ENCODE measurements around the gene HOMER3.

The HOMER3 gene

DNA sequence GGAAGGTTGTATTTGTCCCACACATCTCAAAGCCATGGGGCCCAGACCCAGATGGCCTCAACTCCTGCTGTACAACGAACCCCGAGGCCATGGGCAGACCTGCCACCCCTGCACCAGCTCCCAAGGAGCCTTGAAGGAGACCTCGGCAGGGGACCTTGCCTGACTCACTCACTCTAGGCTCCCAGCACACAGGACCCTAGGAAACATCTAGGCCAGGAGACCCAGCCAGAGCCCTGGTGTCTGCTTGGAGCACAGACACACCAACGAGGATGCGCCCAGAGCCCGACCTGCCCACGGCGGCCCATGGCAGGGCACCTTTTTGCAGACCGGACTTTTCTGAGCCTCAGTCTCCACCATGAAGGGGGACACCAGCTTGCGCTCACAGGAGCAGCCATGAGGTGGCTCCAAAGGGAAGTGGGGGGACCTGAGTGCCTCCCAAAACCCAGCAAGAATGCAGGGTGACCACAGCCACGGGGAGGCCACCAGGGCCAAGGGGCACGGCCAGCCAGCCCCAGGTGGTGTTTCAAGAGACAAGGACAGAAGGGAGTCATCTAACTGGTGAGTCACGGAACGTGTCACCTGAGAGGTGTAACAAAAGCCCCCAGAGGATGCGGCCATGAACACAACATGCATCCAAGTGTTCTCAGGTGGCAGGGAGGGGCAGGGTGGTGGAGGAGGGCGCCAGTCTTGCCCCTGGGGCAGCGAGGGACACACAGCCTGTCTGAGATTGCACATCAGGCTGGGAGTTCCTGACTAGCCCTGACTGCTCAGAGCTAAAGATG is 40.1 kb downstream of the HOMER3 start:
- DNase-seq (ENCODE audit: low read depth), result no peak

DNA sequence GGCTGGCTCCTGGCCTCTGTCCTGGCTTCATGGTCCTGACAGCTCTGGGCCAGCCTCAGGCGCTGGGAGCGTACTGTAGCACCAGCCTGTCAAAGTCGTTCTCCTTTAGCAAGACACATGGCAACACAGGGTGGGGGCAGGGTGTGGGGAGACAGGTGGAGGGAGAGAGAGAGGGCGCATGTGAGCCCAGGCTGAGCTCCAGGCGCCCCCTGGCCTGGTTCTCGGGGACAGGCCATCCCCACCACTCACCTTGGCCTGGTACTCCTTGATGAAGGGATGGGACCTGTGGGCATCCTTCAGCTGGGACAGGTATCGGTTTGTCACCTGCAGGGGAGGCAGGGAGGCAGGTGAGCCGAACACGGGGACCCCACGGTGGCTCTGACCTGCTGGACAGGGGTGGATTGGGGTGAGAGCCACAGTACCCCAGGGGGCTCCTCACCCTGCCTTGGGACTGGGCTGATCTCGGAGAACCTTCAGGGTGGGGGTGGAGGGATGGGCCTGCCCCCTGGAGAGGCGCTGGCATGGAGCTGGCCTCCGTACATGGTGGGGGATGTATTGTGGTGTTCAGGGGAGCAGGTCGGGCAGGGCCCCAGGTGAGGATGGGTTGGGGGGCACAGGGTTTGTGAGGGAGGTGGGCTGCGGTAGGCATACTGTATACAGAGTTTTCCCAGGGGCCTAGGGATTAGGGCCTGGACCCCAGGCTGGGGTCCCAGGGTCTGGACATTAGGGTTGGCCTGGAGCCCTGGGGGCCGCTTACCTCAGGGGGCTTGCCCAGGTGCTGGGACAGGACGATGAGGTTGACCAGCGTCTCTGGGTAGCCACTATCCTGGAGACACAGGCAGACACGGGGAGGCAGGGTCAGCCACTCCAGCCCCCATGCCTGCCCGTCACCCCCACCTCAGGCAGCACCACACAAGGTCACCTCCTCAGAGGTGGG is 41.1 kb downstream of the HOMER3 start:
- DNase-seq (ENCODE audit: low read depth), result no peak

DNA sequence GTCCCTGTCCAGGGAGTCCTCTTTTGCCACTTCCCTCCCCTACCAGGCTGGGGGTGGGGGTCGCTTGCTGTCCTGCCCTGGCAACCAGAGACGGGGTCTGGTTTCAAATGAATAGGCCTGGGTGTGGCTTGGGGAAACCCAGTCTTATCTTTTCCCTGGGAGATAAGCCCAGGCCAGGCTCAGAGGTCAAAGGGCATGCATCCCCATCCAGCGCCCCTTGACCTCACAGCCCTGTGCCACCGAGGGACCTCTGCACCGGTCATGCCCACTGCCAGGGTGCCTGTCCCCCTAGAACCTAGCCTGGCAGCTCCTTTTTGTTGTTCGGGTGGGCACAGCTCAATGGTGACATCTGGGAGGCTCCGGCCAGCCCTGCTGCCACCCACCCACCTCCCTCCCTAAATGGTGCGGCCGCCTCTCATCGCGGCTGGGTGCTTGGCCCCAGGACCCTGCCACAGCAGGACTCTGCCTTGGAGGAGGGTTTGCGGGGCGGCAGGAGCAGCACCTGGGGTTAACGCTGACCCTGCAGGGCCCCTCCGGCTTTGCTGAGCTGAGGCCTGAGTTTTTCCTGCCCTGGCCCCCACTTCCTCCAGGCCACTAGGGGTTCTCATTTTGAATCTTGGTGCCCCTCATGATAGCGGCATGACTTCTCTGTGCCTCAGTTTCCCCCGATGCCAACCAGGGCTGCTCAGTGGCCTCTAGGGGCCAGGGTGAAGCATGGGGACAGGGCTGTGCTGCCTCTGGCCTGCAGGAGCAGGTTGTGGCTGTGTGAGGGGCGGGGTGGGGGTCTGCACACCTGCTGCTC is 42.2 kb downstream of the HOMER3 start:
- DNase-seq (ENCODE audit: low read depth), result no peak

DNA sequence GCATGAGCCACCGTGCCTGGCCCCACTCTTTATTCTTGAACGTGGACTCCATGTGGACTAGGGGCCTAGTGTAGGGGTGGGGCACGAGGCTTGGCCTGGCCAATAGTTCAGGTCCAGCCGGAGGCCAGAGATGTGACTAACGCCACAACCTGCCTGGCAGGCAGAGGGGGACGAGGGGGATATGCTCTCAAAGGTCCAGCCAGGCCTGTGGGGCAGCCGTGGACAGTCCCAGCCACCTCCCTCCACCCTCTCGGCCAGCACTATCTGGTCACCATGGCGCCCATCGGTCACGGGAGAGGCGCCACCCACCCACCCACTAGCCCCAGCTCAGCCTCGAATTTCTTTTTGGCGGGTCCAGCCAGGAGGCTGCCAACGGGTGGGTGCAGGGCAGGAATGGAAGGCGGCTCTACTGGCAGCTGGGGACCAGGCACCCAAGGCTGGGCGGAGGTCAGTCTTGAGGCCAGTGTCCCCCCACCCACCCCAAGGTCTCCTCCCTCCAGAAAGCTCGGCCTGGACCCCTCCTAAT is 42.9 kb downstream of the HOMER3 start:
- DNase-seq (ENCODE audit: low read depth), result no peak

DNA sequence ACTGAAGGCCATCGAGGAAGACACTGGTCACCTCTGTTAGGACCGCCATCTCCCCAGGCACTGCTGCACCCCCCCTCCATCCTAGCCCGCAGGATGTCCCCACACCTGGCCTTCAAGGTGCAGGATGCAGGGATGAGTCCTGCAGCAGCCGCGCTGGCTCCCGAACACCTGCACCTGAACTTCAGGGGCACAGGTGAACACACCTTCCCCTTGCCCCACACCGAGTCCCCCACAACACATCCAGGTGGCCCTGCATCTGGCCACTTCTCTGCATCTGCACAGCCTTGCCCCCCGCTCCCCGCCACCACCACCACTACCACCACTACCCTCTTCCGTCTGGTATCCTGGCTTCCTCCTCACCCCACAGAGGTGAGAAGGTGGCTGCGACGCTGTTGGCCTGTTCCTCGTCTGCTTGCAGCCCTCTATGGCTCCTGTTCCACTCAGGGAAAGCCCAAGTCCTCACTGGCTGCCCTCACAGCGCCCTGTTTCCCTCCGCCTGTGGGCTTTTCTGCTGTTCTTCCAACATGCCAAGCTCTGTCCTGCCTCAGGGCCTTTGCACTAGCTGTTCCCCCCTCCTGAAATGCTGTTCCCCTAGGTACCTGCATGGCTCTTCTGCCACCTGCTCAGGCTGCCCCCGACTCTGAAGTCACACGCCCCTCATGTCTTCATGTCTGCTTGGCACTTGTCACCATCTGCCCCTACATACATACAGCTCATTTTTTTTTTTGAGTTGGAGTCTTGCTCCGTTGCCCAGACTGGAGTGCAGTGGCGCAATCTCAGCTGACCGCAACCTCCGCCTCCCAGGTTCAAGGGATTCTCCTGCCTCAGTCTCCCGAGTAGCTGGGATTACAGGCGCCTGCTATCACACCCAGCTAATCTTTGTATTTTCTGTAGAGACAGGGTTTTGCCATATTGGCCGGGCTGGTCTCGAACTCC is 43.7 kb downstream of the HOMER3 start:
- no peak for DNase-seq (ENCODE audit: low read depth)

DNA sequence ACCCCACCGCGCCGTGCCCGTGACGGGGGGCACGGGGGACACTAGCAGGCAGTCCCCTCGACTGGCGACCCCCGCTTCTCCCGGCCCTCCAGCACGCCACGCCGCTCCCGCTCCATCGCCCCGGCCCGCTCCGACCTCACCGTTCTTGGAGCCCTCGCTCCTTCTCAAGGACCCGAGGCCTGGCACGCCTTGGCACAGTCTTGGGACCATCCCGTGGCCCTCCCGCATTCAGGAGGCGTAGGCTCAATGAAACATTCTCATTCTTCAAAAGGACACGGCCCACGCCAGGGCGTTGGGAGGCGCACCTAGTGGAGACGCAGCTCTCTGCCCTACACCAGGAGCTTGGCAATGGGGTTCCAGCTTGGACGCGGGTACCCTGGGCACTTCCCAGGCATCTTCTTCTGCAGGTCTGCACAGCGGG is 44.6 kb downstream of the HOMER3 start:
- no peak for DNase-seq (ENCODE audit: low read depth)

DNA sequence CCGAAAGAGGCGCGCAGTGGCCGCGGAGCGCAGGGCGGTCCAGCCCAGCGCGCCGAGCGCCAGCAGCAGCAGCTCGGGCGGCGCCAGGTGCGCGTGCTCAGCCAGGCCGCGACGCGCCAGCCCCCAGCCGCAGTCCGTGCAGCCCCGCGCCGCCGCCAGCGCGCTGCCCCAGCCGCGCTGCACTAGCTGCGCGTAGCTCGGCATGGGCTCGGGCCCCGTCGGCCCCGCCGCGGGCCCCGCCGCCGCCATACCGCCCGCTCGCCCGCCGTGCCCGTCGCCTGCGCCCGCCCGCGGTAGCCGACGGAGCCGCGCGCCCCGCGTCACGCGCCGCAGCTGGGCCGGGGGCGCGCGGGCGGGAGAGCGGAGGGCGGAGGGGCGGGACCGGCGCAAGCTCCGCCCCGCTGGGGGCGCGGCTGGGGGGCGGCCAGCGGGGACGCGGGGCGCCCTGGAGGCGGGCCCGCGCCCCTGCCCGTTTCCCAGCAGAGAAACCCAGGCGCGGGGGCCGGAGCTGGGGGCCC is 45.1 kb downstream of the HOMER3 start, which contains the start of gene CERS1:
CERS1 (minus strand) TSS at position 335 of the 518 bp plus-strand sequence; CDS start at position 249, 86 bp downstream.
- DNase-seq (ENCODE audit: low read depth), result no peak

DNA sequence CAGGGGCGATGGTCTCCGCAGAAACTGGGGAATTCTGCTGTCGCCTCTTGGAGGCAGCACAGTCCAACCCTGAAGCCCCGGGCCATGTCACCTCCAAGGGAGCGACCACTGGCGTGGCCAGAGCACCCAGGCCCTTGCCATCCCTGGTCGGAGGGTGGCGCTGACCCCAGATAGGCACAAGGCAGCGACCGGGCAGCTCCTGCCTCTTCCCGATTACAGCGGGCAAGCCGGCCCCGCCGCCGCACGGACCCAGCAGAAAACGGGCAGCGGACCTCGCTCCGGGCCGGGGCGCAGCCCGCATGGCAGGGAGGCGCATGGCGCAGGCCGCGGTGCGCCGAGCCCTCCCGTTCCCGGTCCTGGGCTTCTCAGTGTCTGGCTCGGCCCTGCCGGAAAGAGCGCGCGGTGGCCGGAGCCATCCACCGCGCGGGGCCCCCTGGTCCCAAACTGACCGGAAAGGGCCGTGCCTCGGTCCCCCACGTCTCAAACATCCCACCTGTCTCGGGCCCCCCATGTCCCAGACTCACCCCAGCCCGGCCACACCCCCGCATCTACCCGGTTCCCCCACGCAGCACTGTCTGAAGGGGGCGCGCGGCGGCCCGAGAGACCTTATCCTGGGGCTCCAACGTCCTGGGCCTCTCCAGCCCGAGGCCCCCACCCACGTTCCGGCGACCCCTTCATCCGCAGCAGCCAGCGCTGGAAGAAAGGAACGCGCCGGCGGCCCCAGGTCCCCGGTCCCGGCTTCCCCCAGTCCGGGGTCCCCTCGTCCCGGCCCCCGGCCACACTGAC is 45.8 kb downstream of the HOMER3 start:
- no peak for DNase-seq (ENCODE audit: low read depth)

DNA sequence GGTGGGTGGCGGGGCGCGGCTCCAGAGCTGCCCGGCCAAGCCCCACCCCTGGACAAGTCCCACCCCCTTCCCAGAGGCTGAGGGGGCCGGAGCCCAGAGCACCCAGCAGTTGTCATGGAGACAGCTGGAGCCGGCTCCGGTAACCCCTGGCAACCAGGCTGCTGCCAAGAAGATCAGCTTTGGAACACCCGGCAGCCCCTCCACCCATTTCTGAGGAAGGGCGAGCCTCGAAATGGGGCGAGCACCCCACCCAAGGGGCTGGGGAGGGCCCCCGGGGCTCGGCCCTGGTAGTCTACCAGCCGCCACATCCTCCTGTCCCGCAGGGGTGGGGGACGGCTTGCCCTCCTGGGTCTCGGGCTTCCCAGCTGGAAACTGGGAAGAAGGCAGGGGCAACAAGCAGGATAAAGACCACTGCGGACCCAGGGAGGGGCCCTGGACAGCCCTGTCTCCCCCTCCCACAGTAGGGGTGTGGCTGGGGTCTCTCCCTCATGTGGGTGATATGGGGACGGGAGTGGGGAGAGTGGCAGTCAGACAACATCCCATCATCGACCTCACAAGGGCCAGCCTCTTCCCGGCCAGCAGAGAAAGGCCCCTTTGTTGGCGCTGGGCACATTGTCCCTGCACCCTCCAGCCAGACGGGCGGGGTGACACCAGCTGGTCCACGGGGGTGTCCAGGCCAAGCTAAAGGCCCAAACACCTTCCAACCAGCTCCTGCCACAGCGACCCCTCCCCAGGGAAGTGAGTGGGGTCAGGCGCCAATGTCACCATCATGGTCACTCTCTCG is 46.6 kb downstream of the HOMER3 start:
- DNase-seq (ENCODE audit: low read depth), result no peak

DNA sequence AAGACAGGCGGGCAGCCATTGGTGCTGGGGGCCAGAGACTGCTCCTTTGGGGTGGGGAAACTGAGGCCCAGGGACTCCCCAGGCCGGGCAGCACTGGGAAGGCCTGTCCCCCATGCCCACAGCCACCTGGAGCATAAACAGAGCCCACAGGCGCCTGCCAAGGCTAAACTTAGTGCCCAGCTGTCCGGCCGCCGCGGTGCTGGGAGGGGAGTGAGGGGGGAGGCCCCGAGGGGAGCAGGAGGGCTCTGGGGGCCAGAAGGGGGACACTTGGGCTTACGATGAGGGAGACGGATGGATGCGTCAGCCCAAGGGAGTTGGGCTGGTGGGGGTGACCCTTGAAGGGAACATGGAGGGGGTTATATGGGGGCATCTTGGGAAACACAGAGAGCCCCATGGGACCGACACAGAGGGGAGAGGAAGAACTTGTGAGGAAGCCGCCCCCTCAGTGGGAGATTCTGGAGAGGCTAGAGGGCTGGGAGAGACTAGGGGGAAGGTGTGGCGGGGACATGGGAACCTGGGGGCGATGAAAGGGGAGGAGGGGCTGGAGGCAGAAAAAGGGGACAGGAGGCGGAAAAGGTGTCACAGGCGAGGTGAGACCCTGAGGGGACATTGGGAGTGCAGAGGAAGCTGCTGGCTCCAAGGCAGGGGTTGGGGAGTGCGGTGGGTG is 47.3 kb downstream of the HOMER3 start:
- DNase-seq (ENCODE audit: low read depth), result no peak

DNA sequence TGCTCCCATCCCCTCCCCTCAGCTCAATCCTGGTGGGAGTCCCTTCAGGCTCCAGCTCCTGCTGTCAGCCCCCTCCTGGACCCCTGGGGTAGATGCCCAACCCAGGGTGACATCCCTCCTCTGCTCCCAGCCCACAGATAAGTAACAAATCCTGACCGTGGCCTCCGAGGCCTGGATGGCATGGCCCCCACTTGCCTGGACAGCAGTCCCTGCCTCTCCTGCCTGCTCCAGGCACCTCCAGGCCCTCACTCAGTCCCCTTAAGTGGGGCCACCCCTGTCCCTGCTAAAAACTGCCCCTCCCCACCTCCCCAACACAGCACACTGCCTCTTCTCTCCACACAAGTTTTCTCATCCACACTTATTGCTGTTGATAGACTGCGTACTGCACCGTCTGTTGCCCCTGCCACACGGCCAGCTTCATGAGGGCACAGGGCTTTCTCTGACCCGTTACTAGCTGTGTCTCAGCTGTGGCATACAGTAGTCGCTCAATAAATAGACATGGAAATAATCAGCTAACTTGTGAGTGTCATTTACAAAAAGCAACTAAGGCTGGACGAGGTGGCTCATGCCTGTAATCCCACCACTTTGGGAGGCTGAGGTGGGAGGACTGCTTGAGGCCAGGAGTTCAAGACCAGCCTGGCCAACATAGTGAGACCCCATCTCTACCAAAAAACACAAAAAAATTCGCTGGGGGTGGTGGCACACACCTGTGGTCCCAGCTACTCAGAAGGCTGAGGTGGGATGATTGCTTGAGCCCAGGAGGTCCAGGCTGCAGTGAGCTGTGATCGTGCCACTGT is 50.9 kb downstream of the HOMER3 start:
- no peak for DNase-seq (ENCODE audit: low read depth)

DNA sequence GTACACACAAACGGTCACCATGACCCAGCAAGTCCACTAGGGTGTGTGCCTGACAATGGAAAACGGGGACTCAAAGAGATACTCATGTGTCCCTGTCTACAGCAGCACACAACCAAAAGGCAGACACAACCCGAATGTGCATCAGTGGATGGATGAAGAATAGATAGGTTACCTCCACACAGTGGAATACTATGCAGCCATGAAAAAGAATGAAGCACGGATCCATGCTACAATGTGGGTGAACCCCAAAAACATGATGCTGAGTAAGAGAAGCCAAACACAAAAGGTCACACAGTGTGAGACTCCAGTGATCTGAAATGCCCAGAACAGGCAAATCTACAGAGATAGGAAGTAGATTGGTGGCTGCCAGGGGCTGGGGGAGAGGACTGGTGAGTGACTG is 54.0 kb downstream of the HOMER3 start:
- DNase-seq (ENCODE audit: low read depth), result no peak

DNA sequence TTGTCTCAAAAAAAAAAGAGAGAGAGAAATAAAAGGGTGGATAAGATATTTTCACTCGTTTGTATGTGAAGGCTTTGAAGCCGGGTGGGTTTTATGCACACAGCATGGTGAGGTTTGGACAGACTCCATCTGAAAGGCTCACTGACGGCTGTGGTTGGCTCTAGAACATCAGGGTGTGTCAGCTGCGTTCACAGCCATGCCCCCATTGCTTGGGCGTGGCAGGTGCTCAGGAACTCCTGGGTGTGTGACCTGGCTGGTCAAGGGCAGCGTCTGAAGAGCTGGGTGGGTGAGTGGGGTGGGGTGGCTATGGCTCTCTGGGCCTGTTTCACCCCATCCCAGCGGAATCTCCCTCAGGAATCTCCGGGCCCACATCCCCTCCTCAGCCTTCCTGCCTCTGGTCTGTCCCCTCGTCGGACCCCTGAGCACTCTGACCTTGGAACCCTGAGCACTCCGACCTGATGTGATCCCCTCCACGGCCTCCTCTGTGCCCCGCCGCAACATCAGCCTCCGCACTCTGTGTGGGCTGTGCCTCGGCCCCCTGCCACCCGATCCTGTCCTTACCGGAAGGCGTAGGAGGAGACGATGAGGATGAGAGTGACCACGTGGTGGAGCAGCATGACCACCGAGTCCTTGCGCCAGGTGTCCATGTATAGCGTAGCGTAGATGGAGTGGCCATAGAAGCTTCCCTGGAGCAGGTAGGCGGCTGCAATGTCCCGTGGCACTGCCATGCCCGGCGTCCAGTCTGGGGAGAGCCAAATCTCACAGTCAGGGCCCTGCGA is 57.3 kb downstream of the HOMER3 start:
- DNase-seq (ENCODE audit: low read depth), result no peak

DNA sequence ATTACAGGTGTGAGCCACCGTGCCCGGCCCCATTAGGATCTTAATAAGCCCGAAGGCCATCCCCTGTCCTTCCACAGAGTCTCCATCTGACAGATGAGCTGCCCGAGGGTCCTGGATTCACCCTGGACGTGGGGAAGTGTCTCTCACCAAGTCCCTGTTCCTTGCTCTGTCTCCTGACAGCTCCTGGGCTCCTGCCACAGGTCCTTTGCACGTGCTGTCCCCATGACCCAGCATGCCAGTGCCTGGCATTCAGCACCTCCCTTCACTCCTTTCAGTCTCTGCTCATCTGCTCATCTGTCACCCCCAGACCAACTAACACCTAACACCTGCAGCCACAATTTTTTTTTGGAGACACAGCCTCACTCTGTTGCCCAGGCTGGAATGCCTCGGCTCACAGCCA is 59.5 kb downstream of the HOMER3 start:
- DNase-seq (ENCODE audit: low read depth), result no peak

DNA sequence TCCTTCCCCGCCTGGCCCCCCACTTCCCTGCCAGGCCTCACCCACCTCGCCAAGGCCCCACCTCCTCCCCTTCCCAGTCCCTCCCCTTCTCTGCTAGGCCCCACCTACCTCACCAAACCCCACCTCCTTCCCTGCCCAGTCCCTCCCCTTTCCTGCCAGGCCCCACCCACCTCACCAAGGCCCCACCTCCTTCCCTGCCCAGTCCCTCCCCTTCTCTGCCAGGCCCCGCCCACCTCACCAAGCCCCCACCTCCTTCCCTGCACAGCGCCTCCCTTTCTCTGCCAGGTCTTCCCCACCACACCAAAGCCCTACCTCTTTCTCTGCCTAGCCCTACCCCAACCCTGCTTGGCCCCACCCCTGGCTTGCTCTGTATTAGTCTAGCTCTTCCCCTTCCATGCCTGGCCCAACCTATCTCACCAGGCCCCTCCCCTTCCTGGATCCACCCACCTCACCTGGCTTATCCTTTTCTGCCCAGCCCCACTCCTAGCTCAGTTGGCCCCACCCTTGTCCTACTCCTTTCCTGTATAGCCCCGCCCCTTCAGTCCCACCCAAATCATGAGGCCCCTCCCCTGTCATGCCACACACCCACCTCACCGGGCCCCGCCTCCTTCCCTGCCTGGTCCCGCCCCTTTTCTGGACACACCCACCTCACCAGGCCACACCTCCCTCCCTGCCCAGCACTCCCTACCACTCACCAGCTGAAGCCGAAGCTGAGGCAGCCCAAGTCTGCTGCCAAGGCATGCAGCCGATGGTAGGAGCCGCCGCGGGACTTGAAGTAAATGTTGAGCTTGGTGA is 61.2 kb downstream of the HOMER3 start:
- no peak for DNase-seq (ENCODE audit: low read depth)

All from activated T-helper 9 cell treated with anti-CD3 and anti-CD28 coated beads, Interleukin-2, amount 50 U/mL, for 16 hours (primary cell).